Endothelial cell of umbilical vein (primary cell): Measurements from ENCODE around the gene TLR4. TPM values are rescaled to one million over a fixed set of nuclear protein-coding genes. Genes with fewer than 3 reads are reported as not detected.

ENCODE experiments used
- BruUV-seq: library from RNA; stranded (reverse); fragments of 400-500 nt; replicated peaks from 2 replicates; lab custom pipeline; 2021; lab: Mats Ljungman, UMichigan
- CTCF ChIA-PET: fragments of 300-600, 350-600 bp; sonication (Branson Sonifier 250); formaldehyde crosslinking; loops from one replicate; lab custom pipeline; 2021; ENCODE audit warnings: antibody characterized with exemption, inconsistent platforms; lab: Charles Lee
- POLR2A ChIA-PET: fragments of 300-600, 350-600 bp; sonication (Branson Sonifier 250); formaldehyde crosslinking; loops from one replicate; lab custom pipeline; 2021; ENCODE audit warnings: antibody characterized with exemption, inconsistent platforms; lab: Charles Lee
- DNase-seq: peaks from one replicate; pipeline ENCODE4 v3.0.0-alpha.2; 2011; ENCODE audit warnings: low read depth, low spot score
- FAIRE-seq: peaks from 2 replicates; lab custom pipeline; 2011; peaks lifted over from hg19 to GRCh38; lab: Jason Lieb, UNC
- H2AFZ ChIP-seq: 2 replicates; pipeline ENCODE4 v1.6.0; 2012; ENCODE audit warnings: low read depth, low read length, control low read depth, inconsistent platforms
- H3K27ac ChIP-seq: 2 replicates; pipeline ENCODE4 v1.5.1; 2011; ENCODE audit warnings: low read depth, mild to moderate bottlenecking, control low read depth, low read length, moderate library complexity; ENCODE audit not compliant: insufficient read depth
- H3K27me3 ChIP-seq, 2 experiments: 2 replicates each; pipeline versions ENCODE4 v1.6.0 to v1.6.1; 2011; ENCODE audit warnings: low read length in 2 of 2, mixed read lengths in 1 of 2; ENCODE audit not compliant: control insufficient read depth in 2 of 2, insufficient read depth in 2 of 2
- H3K36me3 ChIP-seq, 2 experiments: 2 replicates in 1 of 2; 3 replicates in 1 of 2; pipeline ENCODE4 v1.5.1; 2011; ENCODE audit warnings: low read length in 2 of 2, mild to moderate bottlenecking in 1 of 2, moderate library complexity in 1 of 2; ENCODE audit not compliant: control insufficient read depth in 2 of 2, insufficient read depth in 2 of 2; ENCODE audit errors: extremely low read depth in 1 of 2
- H3K4me1 ChIP-seq: 3 replicates; pipeline ENCODE4 v1.5.1; 2011; ENCODE audit warnings: mild to moderate bottlenecking, low read length; ENCODE audit not compliant: control insufficient read depth, insufficient read depth; ENCODE audit errors: extremely low read depth
- H3K4me2 ChIP-seq: 2 replicates; pipeline ENCODE4 v1.6.1; 2011; ENCODE audit warnings: low read length, control low read depth, mixed read lengths; ENCODE audit not compliant: insufficient read depth
- H3K4me3 ChIP-seq, 3 experiments: fragments of 200-600 bp in 1 of 3; sonication (generic), shearing (Covaris generic) in 1 of 3; replicated peaks in 1 of 3; 2 replicates each; pipeline ENCODE4 v1.5.1; 2011 to 2016; ENCODE audit warnings: control low read depth in 3 of 3, low read length in 3 of 3, mild to moderate bottlenecking in 2 of 3, inconsistent platforms in 1 of 3, low read depth in 1 of 3, moderate library complexity in 1 of 3; ENCODE audit not compliant: insufficient read depth in 1 of 3
- H3K79me2 ChIP-seq: 2 replicates; pipeline ENCODE4 v1.6.0; 2012; ENCODE audit warnings: low read length, inconsistent platforms; ENCODE audit not compliant: control insufficient read depth, insufficient read depth
- H3K9ac ChIP-seq: replicated peaks from 2 replicates; pipeline ENCODE3; 2011; ENCODE audit warnings: low read length, control low read depth; ENCODE audit not compliant: insufficient read depth; ENCODE audit errors: extremely low read depth
- H3K9me1 ChIP-seq: replicated peaks from 3 replicates; pipeline ENCODE4 v1.6.0; 2011; ENCODE audit warnings: mild to moderate bottlenecking, low read length; ENCODE audit not compliant: control insufficient read depth, insufficient read depth; ENCODE audit errors: extremely low read depth
- H3K9me3 ChIP-seq: replicated peaks from 2 replicates; pipeline ENCODE4 v1.5.1; 2012; ENCODE audit warnings: low read length, inconsistent platforms; ENCODE audit not compliant: control insufficient read depth, insufficient read depth
- H4K20me1 ChIP-seq: replicated peaks from 2 replicates; pipeline ENCODE3; 2011; ENCODE audit warnings: mild to moderate bottlenecking, low read length; ENCODE audit not compliant: control insufficient read depth, insufficient read depth; ENCODE audit errors: extremely low read depth
- CTCF ChIP-seq, 2 donors: IDR thresholded peaks; 1 replicate in 1 of 2; 2 replicates in 1 of 2; pipeline ENCODE4 v1.5.1; 2011; ENCODE audit warnings: low read length in 2 of 2, mild to moderate bottlenecking in 2 of 2, moderate library complexity in 2 of 2, control low read depth in 1 of 2, inconsistent platforms in 1 of 2, low read depth in 1 of 2; ENCODE audit not compliant: insufficient read depth in 1 of 2; ENCODE audit errors: extremely low read depth in 1 of 2
- EZH2 ChIP-seq: IDR thresholded peaks from 2 replicates; pipeline ENCODE4 v1.6.1; 2012; ENCODE audit warnings: borderline replicate concordance, low read depth, mild to moderate bottlenecking, moderate library complexity, low read length, inconsistent platforms; ENCODE audit not compliant: severe bottlenecking
- FOS ChIP-seq: IDR thresholded peaks from 2 replicates; pipeline ENCODE4 v1.6.1; 2011; ENCODE audit warnings: mild to moderate bottlenecking, low read length, moderate library complexity, borderline replicate concordance; ENCODE audit not compliant: insufficient read depth
- GATA2 ChIP-seq: IDR thresholded peaks from 2 replicates; pipeline ENCODE4 v1.7.0; 2011; ENCODE audit warnings: low read depth, mild to moderate bottlenecking, moderate library complexity, mixed read lengths, low read length; ENCODE audit not compliant: insufficient read length, insufficient read depth
- JUN ChIP-seq: IDR thresholded peaks from 2 replicates; pipeline ENCODE4 v1.6.1; 2011; ENCODE audit warnings: borderline replicate concordance, low read depth; ENCODE audit not compliant: insufficient read length, insufficient read depth
- MAX ChIP-seq: IDR thresholded peaks from 2 replicates; pipeline ENCODE4 v1.6.1; 2011; ENCODE audit not compliant: insufficient read depth, insufficient read length
- MYC ChIP-seq: IDR thresholded peaks from one replicate; pipeline ENCODE4 v1.6.1; 2011; ENCODE audit warnings: mild to moderate bottlenecking, low read depth, low read length
- POLR2A ChIP-seq: IDR thresholded peaks from 2 replicates; pipeline ENCODE4 v1.6.1; 2012; ENCODE audit warnings: low read depth, mild to moderate bottlenecking, control low read depth, low read length
- POLR2AphosphoS5 ChIP-seq: IDR thresholded peaks from 2 replicates; pipeline ENCODE4 v1.6.1; 2012; ENCODE audit warnings: low read depth, mild to moderate bottlenecking, control low read depth, low read length, moderate library complexity; ENCODE audit not compliant: insufficient read depth
- dilution Hi-C: fragments of 300-500 bp; cut with MboI; formaldehyde crosslinking; loops from one replicate; pipeline ENCODE4 v1.15.0; 2019; ENCODE audit warnings: low sequenced_read_pairs; ENCODE audit not compliant: extremely low pct_ligation_motif_present
- intact Hi-C: fragments of 100-400 bp; cut with micrococcal nuclease; formaldehyde crosslinking; loops from one replicate; pipeline ENCODE4 v1.10.0; 2022
- polyA plus RNA-seq, 4 experiments: library from polyadenylated mRNA; depleted of rRNA in 3 of 4; stranded (reverse) in 3 of 4; unstranded in 1 of 4; fragments of >200 nt; gene quantifications; 2 replicates each; pipeline versions ENCODE4 v1.2.1 to v1.2.3, GENCODE V29; 2011 to 2012; ENCODE audit warnings: missing spikeins in 1 of 4
- total RNA-seq: library from RNA; stranded (reverse); gene quantifications from 2 replicates; pipeline ENCODE4 v1.2.3, GENCODE V29; 2021

TLR4 gene
- total and polyA plus RNA-seq, 2 donors (not counting 3 experiments of a cell fraction or from before 2014, with no cell fraction given): 18.2 to 38.6 TPM

DNA sequence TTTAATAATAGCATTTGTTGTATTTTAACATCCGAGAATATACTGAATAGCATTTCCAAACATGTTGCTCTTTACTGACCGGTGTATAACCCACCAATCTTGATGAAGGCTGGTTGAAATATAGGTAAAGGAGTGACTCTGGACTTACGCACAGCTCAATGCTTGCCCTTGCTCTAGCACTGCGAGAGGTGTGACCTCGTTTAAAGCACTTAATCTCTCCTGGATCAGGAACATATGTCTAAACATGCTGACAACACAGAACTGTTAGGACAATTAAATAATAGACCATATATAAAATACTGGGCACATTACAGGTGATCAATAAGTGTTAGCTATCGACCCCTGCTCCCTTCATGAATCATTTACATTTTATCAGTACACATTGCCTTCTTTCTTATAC, 28.3 kb downstream of the TLR4 start:
- no peaks in the 10 kb centered on the region for H3K36me3 ChIP-seq
- no TSS peak for BruUV-seq
- no peaks in the 10 kb centered on the region for H3K9me1 ChIP-seq
- H3K4me1 ChIP-seq: no peaks in the 10 kb centered on the region
- H2AFZ ChIP-seq: no peak overlapping the region
- no peaks in the 10 kb centered on the region for H3K27me3 ChIP-seq
- H3K4me2 ChIP-seq: no peak overlapping the region
- POLR2A ChIA-PET: no interaction called here
- FAIRE-seq: no peak
- H3K9me3 ChIP-seq: no peaks in the 10 kb centered on the region
- no peak overlapping the region for H3K4me3 ChIP-seq
- no peak for DNase-seq
- no peak for TF ChIP-seq CTCF (IDR thresholded peaks at IDR 0.05; ENCODE audit: extremely low read depth in 1 of 2, insufficient read depth in 1 of 2, low read depth in 1 of 2, low read length in 2 of 2)
- TF ChIP-seq GATA2: no peak
- no peak for TF ChIP-seq JUN
- TF ChIP-seq MAX: no peak
- TF ChIP-seq POLR2A: no peak
- no peak for TF ChIP-seq FOS
- TF ChIP-seq POLR2AphosphoS5: no peak
- TF ChIP-seq MYC: no peak
- TF ChIP-seq EZH2: no peak
- no peak overlapping the region for H3K27ac ChIP-seq
- intact Hi-C loops (no loop called here), dilution Hi-C loops (no loop called here)
- CTCF ChIA-PET: interaction anchor here (1.6 kb wide), 1 partner anchor 10 kb away, joined by 3 read pairs; no protein-coding TSS in a partner anchor
- H3K9ac ChIP-seq: no peak overlapping the region
- H3K79me2 ChIP-seq: no peaks in the 10 kb centered on the region
- H4K20me1 ChIP-seq: no peaks in the 10 kb centered on the region
